ENCODE results near the gene BLOC1S5. TPM values are rescaled to one million over a fixed set of nuclear protein-coding genes. Genes with fewer than 3 reads are reported as not detected.

The BLOC1S5 gene
- total and polyA plus RNA-seq, 9 of the 15 experiments (the other 6 are each of a cell fraction or from before 2014, with no cell fraction given): 8.5 to 41.0 (median 27.7) TPM

DNA sequence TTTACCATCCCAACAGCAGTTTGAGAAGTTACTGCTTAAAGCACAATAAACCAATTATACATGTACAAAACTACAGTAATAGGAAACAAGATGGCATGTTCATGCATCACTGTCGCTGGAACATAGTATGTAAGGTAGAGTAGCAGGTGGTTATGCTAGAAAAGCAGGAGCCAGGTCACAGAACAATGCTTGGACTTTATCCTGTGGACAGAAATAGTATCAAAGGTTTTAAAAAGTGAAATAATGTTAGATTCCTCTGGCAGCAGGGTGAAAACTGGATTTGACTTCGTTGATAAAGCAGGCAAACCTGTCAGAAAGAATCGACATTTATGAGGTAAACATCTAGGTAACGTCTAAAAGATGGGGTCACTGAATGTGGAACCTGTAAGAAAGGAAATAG lies 2.5 kb downstream of the BLOC1S5 start:
- Histone ChIP-seq H3K4me1 (replicated peaks in 1 of 2; ENCODE audit: control insufficient read depth in 2 of 2, insufficient read depth in 2 of 2, low read length in 2 of 2) (peaks cover 7 to 13% of the 10 kb centered on the region in 2 experiments), H3K4me2 (ENCODE audit: insufficient read depth, low read length) (no peak overlapping the region), H3K9ac (ENCODE audit: insufficient read depth in 1 of 2, low read depth in 2 of 2, low read length in 2 of 2) (no peak overlapping the region), H3K27me3 (ENCODE audit: control insufficient read depth in 2 of 2, insufficient read depth in 2 of 2, low read length in 2 of 2) (no peaks in the 10 kb centered on the region), H2AFZ (ENCODE audit: low read depth, low read length) (no peak overlapping the region), H3K9me3 (replicated peaks; ENCODE audit: control insufficient read depth, insufficient read depth, low read depth, low read length) (0 out of 2 replicates have a peak, but pooled peaks cover 2% of the 10 kb centered on the region), H3K27ac (ENCODE audit: extremely low read depth, low read depth, low read length) (no peak overlapping the region), H3K4me3 (no peak overlapping the region), H3K79me2 (ENCODE audit: control insufficient read depth, insufficient read depth, low read length) (peaks cover 24% of the 10 kb centered on the region), H4K20me1 (replicated peaks; ENCODE audit: control insufficient read depth, insufficient read depth, low read length) (no peaks in the 10 kb centered on the region), H3K36me3 (ENCODE audit: control insufficient read depth, insufficient read depth, low read length) (peaks cover 43% of the 10 kb centered on the region), H3K9me1 (ENCODE audit: control insufficient read depth, insufficient read depth, low read length) (no peaks in the 10 kb centered on the region)
- DNase-seq (ENCODE audit: extremely low read depth in 1 of 4, low spot score in 3 of 4): no peak
- no TSS peak for BruUV-seq (replicated peaks)
- ChIA-PET CTCF (ENCODE audit: low intra/inter-chr PET ratio) (no interaction called here), POLR2A (no interaction called here)
- TF ChIP-seq L3MBTL2 (IDR thresholded peaks at IDR 0.05): no peak
- no peak for ATAC-seq
- in situ Hi-C loops (cut with MboI) (no loop called here), intact Hi-C loops (cut with micrococcal nuclease) (loop anchor here (5.0 kb wide), 4 partner anchors 149 to 339 kb away; partner anchors contain the start of gene TXNDC5)
- 86% methylated on average over 4 of the region's 4 CpGs for WGBS (ENCODE audit: insufficient coverage, low coverage, missing lambda C conversion rate)
- FAIRE-seq: no peak

DNA sequence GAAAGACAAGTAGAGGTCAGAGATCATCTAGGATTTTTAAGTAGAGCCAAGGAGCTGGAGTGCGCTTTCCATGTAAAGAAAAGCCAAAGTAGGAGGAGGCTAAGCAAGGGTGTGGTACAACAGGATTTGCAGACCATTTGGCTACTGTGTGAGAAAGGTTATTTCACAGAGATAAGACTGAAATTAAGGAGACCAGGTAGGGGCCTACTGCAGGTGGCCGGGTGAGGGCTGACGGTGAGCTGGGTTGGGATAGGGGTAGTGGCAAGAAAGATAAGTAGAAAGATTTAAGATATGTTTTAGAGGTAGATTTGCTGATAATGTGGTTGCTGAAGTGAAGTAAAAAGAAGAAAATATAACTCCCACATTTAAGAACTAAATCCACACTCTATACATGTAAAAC lies 3.8 kb downstream of the BLOC1S5 start:
- DNase-seq (ENCODE audit: extremely low read depth in 1 of 4, low spot score in 3 of 4) (no peak), FAIRE-seq (no peak), ATAC-seq (no peak)
- Histone ChIP-seq H3K36me3 (ENCODE audit: control insufficient read depth, insufficient read depth, low read length) (peaks cover 54% of the 10 kb centered on the region), H3K27me3 (ENCODE audit: control insufficient read depth in 2 of 2, insufficient read depth in 2 of 2, low read length in 2 of 2) (no peaks in the 10 kb centered on the region), H3K9me3 (replicated peaks; ENCODE audit: control insufficient read depth, insufficient read depth, low read depth, low read length) (0 out of 2 replicates have a peak, but pooled peaks cover under 1% of the 10 kb centered on the region), H4K20me1 (replicated peaks; ENCODE audit: control insufficient read depth, insufficient read depth, low read length) (no peaks in the 10 kb centered on the region), H3K4me3 (no peak overlapping the region), H3K9ac (ENCODE audit: insufficient read depth in 1 of 2, low read depth in 2 of 2, low read length in 2 of 2) (no peak overlapping the region), H3K4me2 (ENCODE audit: insufficient read depth, low read length) (no peak overlapping the region), H3K9me1 (ENCODE audit: control insufficient read depth, insufficient read depth, low read length) (no peaks in the 10 kb centered on the region), H3K4me1 (replicated peaks in 1 of 2; ENCODE audit: control insufficient read depth in 2 of 2, insufficient read depth in 2 of 2, low read length in 2 of 2) (peaks cover 7 to 13% of the 10 kb centered on the region in 2 experiments), H2AFZ (ENCODE audit: low read depth, low read length) (no peak overlapping the region), H3K27ac (ENCODE audit: extremely low read depth, low read depth, low read length) (no peak overlapping the region), H3K79me2 (ENCODE audit: control insufficient read depth, insufficient read depth, low read length) (peaks cover 24% of the 10 kb centered on the region)
- BruUV-seq (replicated peaks): no TSS peak
- intact Hi-C loops (cut with micrococcal nuclease): loop anchor here (5.0 kb wide), 4 partner anchors 148 to 338 kb away; partner anchors contain the start of gene TXNDC5
- 80% methylated on average over 3 of the region's 3 CpGs for WGBS (ENCODE audit: insufficient coverage, low coverage, missing lambda C conversion rate)
- in situ Hi-C loops (cut with MboI): no loop called here
- CTCF ChIA-PET (ENCODE audit: low intra/inter-chr PET ratio): interaction anchor here (0.6 kb wide), 1 partner anchor 440 kb away, joined by 4 read pairs; no protein-coding TSS in a partner anchor
- POLR2A ChIA-PET: interaction anchor here (1.5 kb wide), 1 partner anchor 13 kb away, joined by 3 read pairs; no protein-coding TSS in a partner anchor
- TF ChIP-seq HMG20B (CRISPR knock-in tag; IDR thresholded peaks at IDR 0.05) (no peak), CCAR2 (IDR thresholded peaks at IDR 0.05; ENCODE audit: low read depth, low read length) (no peak), FOXP1 (CRISPR knock-in tag; IDR thresholded peaks at IDR 0.05) (no peak), LARP7 (IDR thresholded peaks at IDR 0.05) (no peak), SAP30 (IDR thresholded peaks at IDR 0.05; ENCODE audit: borderline replicate concordance, insufficient read depth, low read depth, low read length, poor library complexity, severe bottlenecking) (no peak), SMARCE1 (IDR thresholded peaks at IDR 0.05) (no peak), MTA2 (IDR thresholded peaks at IDR 0.05; ENCODE audit: low read depth) (no peak), ZEB2 (IDR thresholded peaks at IDR 0.05) (no peak)
- TF ChIP-seq, protein P1, sequence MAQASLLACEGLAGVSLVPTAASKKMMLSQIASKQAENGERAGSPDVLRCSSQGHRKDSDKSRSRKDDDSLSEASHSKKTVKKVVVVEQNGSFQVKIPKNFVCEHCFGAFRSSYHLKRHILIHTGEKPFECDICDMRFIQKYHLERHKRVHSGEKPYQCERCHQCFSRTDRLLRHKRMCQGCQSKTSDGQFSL (CRISPR knock-in tag; IDR thresholded peaks at IDR 0.05): no peak
- TF ChIP-seq, protein P1 (tag; IDR thresholded peaks at IDR 0.05): no peak
- TF ChIP-seq, protein P2, sequence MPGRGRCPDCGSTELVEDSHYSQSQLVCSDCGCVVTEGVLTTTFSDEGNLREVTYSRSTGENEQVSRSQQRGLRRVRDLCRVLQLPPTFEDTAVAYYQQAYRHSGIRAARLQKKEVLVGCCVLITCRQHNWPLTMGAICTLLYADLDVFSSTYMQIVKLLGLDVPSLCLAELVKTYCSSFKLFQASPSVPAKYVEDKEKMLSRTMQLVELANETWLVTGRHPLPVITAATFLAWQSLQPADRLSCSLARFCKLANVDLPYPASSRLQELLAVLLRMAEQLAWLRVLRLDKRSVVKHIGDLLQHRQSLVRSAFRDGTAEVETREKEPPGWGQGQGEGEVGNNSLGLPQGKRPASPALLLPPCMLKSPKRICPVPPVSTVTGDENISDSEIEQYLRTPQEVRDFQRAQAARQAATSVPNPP (IDR thresholded peaks at IDR 0.05; ENCODE audit: borderline replicate concordance, insufficient read depth, insufficient read length): no peak
